Esophagus squamous epithelium (tissue), 5 donors: ENCODE data around the gene PRR19. TPM values are rescaled to one million over a fixed set of nuclear protein-coding genes. Genes with fewer than 3 reads are reported as not detected.

Experiments used
- DNase-seq: peaks from one replicate; lab custom pipeline; 2025; lab: John Stamatoyannopoulos, UW
- H3K27ac ChIP-seq, 4 donors: fragments of 200-600 bp; sonication (generic); one replicate each; pipeline ENCODE4 v1.5.1; 2016 to 2019; ENCODE audit warnings: mild to moderate bottlenecking in 1 of 4
- H3K27me3 ChIP-seq, 4 donors: fragments of 200-600 bp; sonication (generic); 1 replicate in 3 of 4; 2 replicates in 1 of 4; pipeline versions ENCODE4 v1.5.1 to v1.6.0; 2017 to 2021; ENCODE audit warnings: antibody characterized with exemption in 1 of 4
- H3K36me3 ChIP-seq, 3 donors: fragments of 200-600 bp; sonication (generic); one replicate each; pipeline ENCODE4 v1.5.1; 2016 to 2019
- H3K4me1 ChIP-seq, 3 donors: fragments of 200-600 bp; sonication (generic); one replicate each; pipeline ENCODE4 v1.5.1; 2017 to 2019
- H3K4me3 ChIP-seq, 4 donors: fragments of 200-600 bp; sonication (generic); 1 replicate in 3 of 4; 2 replicates in 1 of 4; pipeline ENCODE4 v1.5.1; 2016 to 2019; ENCODE audit warnings: mild to moderate bottlenecking in 2 of 4, moderate library complexity in 1 of 4
- H3K9me3 ChIP-seq, 3 donors: fragments of 200-600 bp; sonication (generic); one replicate each; pipeline ENCODE4 v1.5.1; 2016 to 2019
- CTCF ChIP-seq, 6 experiments: fragments of 450-650 bp in 4 of 6; fragments of 200-600 bp in 2 of 6; sonication (generic) in 2 of 6; IDR thresholded peaks; one replicate each; pipeline ENCODE4 v1.5.1; 2016 to 2019; ENCODE audit warnings: antibody characterized with exemption in 6 of 6, mild to moderate bottlenecking in 4 of 6, moderate library complexity in 4 of 6
- POLR2A ChIP-seq, 4 donors: fragments of 450-650 bp; IDR thresholded peaks; one replicate each; pipeline ENCODE4 v1.6.1; 2017; ENCODE audit warnings: antibody characterized with exemption in 4 of 4, mild to moderate bottlenecking in 4 of 4, moderate library complexity in 3 of 4
- WGBS, 2 donors: methylation state at CpG; one replicate each; pipeline ENCODE4 v1.1.5; 2018; 5-methylcytosine and 5-hydroxymethylcytosine counted together
- intact Hi-C: fragments of 100-400 bp; cut with DNase I; formaldehyde crosslinking; loops from one replicate; pipeline ENCODE4 v1.15.0; 2022
- total RNA-seq, 4 donors: library from RNA; depleted of rRNA; stranded (reverse); fragments of >200 nt; gene quantifications; one replicate each; pipeline ENCODE4 v1.1.0, GENCODE V29; 2016
- donor health status: DM: yes; HTN: yes; CAD: no.

PRR19 gene
- total RNA-seq, 4 donors from 2014 or later, result 0.75 to 1.0 (median 0.82) TPM

- WGBS, 2 donors, result 22 to 25% methylated on average over 13 to 18 of the region's 26 CpGs
- peak overlapping the region in 1 of 4 donors; percentile 44 for H3K4me3 ChIP-seq
- H3K27me3 ChIP-seq, result peaks cover 0 to 62% (median 7%) of the 10 kb centered on the region in 4 donors
- intact Hi-C loops, result no loop called here
- no peaks in the 10 kb centered on the region for H3K36me3 ChIP-seq
- no peak overlapping the region for H3K27ac ChIP-seq
- peaks cover 8 to 15% (median 10%) of the 10 kb centered on the region in 3 donors for H3K4me1 ChIP-seq
- TF ChIP-seq CTCF (IDR thresholded peaks at IDR 0.05), result peak in 1 of 6 experiments; percentile 3
- no peak for TF ChIP-seq POLR2A (IDR thresholded peaks at IDR 0.05)
- DNase-seq, result no peak
- H3K9me3 ChIP-seq, result no peaks in the 10 kb centered on the region
Measured at GRCh38 chr19:42313840-42314755, 12.2 kb downstream of the PRR19 start.

- WGBS, 2 donors, result 76 to 77% methylated on average over 4 to 5 of the region's 5 CpGs
Measured at GRCh38 chr19:42315024-42315423, 13.1 kb downstream of the PRR19 start.

GRCh38 chr19:42316223-42317211, 14.6 kb downstream of the PRR19 start:
- intact Hi-C loops, result no loop called here
- H3K9me3 ChIP-seq, result no peaks in the 10 kb centered on the region
- H3K36me3 ChIP-seq, result no peaks in the 10 kb centered on the region
- peaks cover 0 to 49% (median 7%) of the 10 kb centered on the region in 4 donors for H3K27me3 ChIP-seq
- H3K4me1 ChIP-seq, result peaks cover 8 to 15% (median 10%) of the 10 kb centered on the region in 3 donors
- TF ChIP-seq CTCF (IDR thresholded peaks at IDR 0.05), result no peak
- no peak for TF ChIP-seq POLR2A (IDR thresholded peaks at IDR 0.05)
- H3K4me3 ChIP-seq, result no peak overlapping the region
- WGBS, 2 donors, result 37 to 44% methylated on average over 17 to 23 of the region's 28 CpGs
- H3K27ac ChIP-seq, result no peak overlapping the region
- no peak for DNase-seq

More at GRCh38 chr19:42315024-42315423, 13.1 kb downstream of the PRR19 start:
- Histone ChIP-seq H3K9me3 (no peaks in the 10 kb centered on the region), H3K4me1 (peaks cover 8 to 15% (median 10%) of the 10 kb centered on the region in 3 donors), H3K27ac (no peak overlapping the region), H3K36me3 (no peaks in the 10 kb centered on the region), H3K27me3 (peaks cover 0 to 62% (median 7%) of the 10 kb centered on the region in 4 donors), H3K4me3 (no peak overlapping the region)
- no peak for DNase-seq
- intact Hi-C loops, result no loop called here
- TF ChIP-seq POLR2A (IDR thresholded peaks at IDR 0.05) (no peak), CTCF (IDR thresholded peaks at IDR 0.05) (no peak)

- Histone ChIP-seq H3K27ac (no peak overlapping the region), H3K9me3 (no peaks in the 10 kb centered on the region), H3K4me3 (no peak overlapping the region), H3K4me1 (peaks cover 8 to 15% (median 10%) of the 10 kb centered on the region in 3 donors), H3K27me3 (peaks cover 0 to 46% (median 6%) of the 10 kb centered on the region in 4 donors), H3K36me3 (no peaks in the 10 kb centered on the region)
- WGBS, 2 donors, result 83 to 88% methylated on average over 6 to 9 of the region's 13 CpGs
- intact Hi-C loops, result no loop called here
- DNase-seq, result no peak
- no peak for TF ChIP-seq CTCF (IDR thresholded peaks at IDR 0.05)
- no peak for TF ChIP-seq POLR2A (IDR thresholded peaks at IDR 0.05)
Measured at GRCh38 chr19:42317535-42317934, 15.6 kb downstream of the PRR19 start.
